GM20000 (cell line): ENCODE data around the gene NRP1.

ENCODE experiments used
- DNase-seq: peaks from one replicate; pipeline ENCODE4 v3.0.0; 2012; ENCODE audit warnings: low spot score
- CTCF ChIP-seq: IDR thresholded peaks from 2 replicates; pipeline ENCODE4 v1.5.1; 2012; ENCODE audit warnings: mild to moderate bottlenecking, control low read depth; ENCODE audit errors: extremely low read depth, missing control alignments

Gene NRP1

GRCh38 chr10:33291053-33291592 is 43.3 kb downstream of the NRP1 start:
- TF ChIP-seq CTCF, result no peak
- no peak for DNase-seq

- DNase-seq, result no peak
- TF ChIP-seq CTCF, result no peak
These were observed 44.0 kb downstream of the NRP1 start for GRCh38 chr10:33290321-33291052.

GRCh38 chr10:33289776-33290175 is 44.7 kb downstream of the NRP1 start:
- no peak for TF ChIP-seq CTCF
- DNase-seq, result no peak

GRCh38 chr10:33288127-33288526 is 46.3 kb downstream of the NRP1 start:
- TF ChIP-seq CTCF, result no peak
- no peak for DNase-seq

GRCh38 chr10:33287112-33287511 is 47.4 kb downstream of the NRP1 start:
- no peak for DNase-seq
- TF ChIP-seq CTCF, result no peak

- no peak for TF ChIP-seq CTCF
- no peak for DNase-seq
These were observed 48.1 kb downstream of the NRP1 start for GRCh38 chr10:33286157-33286934.

- no peak for DNase-seq
- no peak for TF ChIP-seq CTCF
These were observed 49.5 kb downstream of the NRP1 start for GRCh38 chr10:33284945-33285344.
